G401 (cell line): ENCODE results near the gene CFAP61. TPM values are rescaled to one million over a fixed set of nuclear protein-coding genes. Genes with fewer than 3 reads are reported as not detected.
"Not testable (repeated sequence)": the region's sequence is repeated elsewhere in the genome, so short reads cannot be mapped to it uniquely, and the experiment has no call there.

ENCODE experiments used
- DNase-seq: peaks from one replicate; pipeline ENCODE4 v3.0.0-alpha.2; 2015; ENCODE audit warnings: low spot score
- in situ Hi-C: cut with HindIII; loops from 2 replicates; pipeline ENCODE4 v1.10.0; 2016; ENCODE audit warnings: low sequenced_read_pairs, mixed read lengths
- total RNA-seq: library from RNA; depleted of rRNA; stranded (reverse); fragments of >200 nt; shearing (Covaris generic); gene quantifications from 2 replicates; pipeline ENCODE4 v1.2.3, GENCODE V29; 2014

The CFAP61 gene
- total RNA-seq, 1 experiment from 2014 or later = not detected

DNA sequence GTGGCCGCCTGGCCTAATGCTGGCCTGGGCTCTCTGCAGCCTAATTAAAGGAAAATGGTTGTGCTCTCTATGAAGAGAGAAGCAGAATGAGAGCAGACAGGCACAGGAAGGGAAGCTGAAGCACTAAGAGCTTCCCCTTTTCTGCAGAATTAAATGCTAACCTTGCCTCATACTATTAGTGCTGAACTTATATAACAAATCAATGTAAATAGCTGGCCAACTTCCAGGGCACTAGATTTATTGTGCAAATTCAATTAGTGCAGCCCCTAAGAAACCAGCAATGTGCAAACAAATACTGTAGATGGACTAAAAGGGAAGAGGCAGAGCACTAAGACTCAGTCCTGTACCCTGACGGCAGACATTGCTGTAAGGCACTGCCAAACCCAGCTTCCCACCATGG, 279.5 kb downstream of the CFAP61 start:
- in situ Hi-C loops = no loop called here
- no peak for DNase-seq

DNA sequence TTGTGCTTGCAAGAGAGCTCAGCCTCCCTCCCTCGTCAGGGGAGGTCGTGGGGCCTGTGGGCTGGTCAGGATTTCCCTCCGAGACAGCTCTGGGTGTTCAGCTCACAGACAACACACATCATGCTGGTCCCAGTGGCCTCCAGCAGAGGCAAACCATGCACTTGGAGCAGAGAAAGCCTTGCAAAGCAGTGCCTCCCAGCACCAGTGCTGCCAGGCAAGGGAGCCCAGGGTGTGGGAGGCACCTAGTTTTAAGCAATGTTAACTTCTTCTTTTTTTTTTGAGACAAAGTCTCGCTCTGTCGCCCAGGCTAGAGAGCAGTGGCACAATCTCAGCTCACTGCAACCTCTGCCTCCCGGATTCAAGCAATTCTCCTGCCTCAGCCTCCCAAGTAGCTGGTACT, 281.5 kb downstream of the CFAP61 start:
- DNase-seq = no peak
- in situ Hi-C loops = no loop called here

DNA sequence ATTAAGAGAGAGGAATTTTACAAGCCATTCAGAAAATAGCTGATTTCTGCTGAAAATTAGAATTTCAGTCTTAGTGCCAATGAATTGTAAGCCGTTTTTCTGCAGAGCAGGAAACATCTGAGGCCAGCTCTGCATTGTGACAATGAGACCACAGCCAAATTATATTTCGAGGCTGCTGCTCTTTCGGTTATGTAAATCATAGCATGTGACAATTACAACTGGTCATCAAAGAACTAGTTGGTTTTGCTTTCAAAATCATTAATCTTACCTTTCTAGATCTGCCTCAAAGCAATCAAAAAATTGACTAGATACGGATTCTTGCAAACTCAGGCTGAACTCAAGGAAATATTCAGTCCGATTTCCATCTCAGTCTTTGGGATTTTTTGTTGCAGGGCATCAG, 282.2 kb downstream of the CFAP61 start:
- DNase-seq = no peak
- in situ Hi-C loops = no loop called here

DNA sequence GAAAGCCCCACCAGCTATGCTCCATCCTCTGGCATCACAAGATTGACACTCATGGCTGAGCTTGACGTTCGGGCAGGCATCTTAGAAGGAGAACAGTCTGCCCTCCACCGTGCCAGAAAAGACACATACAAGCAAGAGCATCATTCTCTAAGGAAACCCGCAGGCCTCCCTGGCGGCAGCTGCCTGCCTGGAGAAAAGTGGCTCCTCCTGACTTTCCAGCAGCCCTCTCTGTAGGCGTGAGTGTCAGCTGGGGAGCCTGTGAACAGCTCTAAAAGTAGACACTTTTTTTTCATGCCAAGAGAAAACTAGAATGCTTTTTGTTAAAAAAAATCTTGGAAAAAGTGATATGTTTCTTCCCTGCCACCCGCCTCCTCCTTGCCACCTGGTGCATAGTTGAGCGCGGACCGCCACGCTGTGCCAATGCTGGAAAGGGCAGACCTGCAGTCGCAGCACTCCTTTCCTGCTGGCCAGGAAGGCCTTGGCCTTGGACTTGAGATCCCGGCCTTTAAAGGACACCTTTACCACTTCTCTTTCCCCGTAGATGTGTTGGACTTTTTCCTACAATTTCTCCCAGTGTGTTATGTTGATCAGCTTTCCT, 285.9 kb downstream of the CFAP61 start:
- in situ Hi-C loops = no loop called here
- peak; percentile 57 for DNase-seq

DNA sequence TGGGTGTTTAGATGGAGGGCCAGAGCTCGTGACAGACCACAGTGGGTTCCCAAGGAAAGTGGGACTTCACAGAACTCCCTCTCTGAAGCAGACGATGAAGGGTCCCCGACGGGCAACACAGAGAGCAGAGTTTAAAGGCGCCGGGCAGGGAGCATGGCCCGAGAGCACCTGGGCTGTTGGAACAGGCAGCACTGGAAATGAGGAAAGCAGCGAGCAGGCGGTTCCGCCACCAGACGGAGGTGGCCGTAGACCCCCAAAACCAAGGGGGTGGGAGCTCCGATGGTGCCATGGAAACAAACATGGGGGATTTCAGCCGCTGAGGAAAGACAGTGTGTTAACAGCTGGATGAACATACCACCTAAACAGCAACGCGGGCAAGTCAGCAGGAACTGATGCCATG, 288.1 kb downstream of the CFAP61 start:
- in situ Hi-C loops = no loop called here
- DNase-seq = no peak

DNA sequence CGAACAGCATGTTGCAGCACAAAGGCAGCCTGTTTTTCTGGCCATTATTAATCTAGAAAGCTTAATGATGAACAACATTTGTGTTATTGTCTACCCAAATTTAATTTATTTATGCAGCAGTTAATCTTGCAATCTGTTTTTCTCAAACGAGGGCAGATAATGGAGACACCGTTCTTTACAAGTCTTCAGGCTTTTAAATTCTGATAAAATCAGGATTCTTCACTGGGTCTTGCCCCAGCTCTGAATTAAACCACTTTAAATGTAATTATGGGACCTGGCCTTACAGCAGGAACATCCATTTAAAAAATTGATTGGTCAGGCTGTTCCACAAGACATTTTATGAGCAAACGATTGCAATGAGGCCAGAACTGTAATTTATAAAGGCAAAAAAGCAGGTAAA, 289.0 kb downstream of the CFAP61 start:
- in situ Hi-C loops = no loop called here
- DNase-seq = no peak

DNA sequence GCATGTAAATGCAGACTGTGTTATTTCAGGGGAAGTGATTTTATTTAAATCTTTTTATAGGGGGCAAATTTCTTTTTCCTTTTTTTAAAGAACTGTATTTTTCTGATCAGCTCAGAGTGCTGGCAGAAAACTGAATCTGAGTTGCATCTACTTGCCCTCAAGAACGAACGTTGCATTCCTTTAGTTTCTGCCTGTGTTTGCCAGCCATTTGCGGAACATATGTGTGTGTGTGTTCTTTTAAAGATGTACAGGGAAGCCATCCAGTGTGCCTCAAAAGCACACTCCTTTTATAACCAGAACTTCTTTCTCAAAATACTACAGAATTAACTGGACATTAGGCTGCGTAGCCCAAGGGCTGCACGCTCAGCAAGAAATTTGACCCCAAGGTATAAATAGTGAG, 289.7 kb downstream of the CFAP61 start:
- in situ Hi-C loops = no loop called here

DNA sequence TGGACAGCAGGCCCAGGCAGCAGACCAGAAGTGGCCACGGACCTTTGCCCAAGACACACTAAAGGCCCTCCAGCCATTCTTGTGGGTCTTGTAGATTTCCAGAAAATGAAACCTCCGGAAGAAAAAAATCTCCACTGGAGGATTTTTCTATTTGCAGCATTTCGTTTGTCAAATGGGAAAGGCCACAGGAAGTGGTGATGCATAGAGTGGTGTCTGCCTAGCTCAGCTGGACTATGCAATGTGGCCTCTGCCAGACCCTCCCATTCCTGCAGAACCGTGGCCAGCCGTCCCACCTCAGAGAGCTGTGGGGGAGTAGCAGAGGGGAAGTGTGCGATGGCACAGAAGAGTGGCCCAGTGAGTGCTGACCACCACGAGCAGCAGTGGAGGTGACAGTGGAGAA, 291.6 kb downstream of the CFAP61 start:
- DNase-seq = no peak
- in situ Hi-C loops = no loop called here

More for the DNA sequence above, 289.7 kb downstream of the CFAP61 start:
- DNase-seq = no peak

DNA sequence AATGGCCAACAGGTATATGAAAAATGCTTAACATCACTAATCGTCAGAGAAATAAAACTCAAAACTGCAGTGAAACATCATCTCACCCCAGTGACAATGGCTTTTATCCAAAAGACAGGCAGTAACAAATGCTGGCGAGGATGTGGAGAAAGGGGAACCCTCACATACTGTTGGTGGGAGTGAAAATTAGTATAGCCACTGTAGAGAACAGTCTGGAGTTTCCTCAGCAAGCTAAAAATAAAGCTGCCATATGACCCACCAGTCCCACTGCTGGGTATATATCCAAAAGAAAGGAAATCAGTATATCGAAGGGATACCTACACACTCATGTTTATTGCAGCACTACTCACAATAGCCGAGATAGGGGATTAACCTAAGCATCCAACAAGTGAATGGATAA, 292.1 kb downstream of the CFAP61 start:
- no peak for DNase-seq
- in situ Hi-C loops = no loop called here

DNA sequence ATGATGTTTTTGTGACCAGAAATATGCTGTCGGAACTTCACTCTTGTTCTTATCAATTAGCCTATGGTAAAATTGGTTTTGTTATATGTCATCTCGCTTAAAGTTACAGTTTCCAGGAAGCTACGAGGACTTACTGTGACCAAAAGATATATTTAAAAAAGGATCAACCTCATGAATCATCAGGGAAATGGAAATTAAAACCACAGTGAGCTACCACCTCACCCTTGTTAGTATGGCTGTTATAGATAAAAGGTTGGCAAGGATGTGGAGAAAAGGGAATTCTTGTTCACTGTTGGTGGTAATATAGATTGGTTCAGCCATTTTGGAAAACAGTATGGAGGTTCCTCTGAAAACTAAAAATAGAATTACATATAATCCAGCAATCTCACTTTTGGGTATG, 301.2 kb downstream of the CFAP61 start:
- in situ Hi-C loops = no loop called here
- no peak for DNase-seq

DNA sequence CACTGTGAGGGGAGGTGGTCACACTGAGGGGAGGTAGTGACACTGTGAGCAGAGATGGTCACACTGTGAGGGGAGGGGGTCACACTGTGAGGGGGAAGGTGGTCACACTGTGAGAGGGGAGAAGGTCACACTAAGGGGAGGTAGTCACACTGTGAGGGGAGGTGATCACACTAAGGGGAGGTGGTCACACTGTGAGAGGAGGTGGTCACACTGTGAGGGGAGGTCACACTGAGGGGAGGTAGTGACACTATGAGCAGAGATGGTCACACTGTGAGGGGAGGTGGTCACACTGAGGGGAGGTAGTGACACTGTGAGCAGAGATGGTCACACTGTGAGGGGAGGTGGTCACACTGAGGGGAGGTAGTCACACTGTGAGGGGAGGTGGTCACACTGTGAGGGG, 303.2 kb downstream of the CFAP61 start:
- DNase-seq, in situ Hi-C loops: not testable (repeated sequence)

DNA sequence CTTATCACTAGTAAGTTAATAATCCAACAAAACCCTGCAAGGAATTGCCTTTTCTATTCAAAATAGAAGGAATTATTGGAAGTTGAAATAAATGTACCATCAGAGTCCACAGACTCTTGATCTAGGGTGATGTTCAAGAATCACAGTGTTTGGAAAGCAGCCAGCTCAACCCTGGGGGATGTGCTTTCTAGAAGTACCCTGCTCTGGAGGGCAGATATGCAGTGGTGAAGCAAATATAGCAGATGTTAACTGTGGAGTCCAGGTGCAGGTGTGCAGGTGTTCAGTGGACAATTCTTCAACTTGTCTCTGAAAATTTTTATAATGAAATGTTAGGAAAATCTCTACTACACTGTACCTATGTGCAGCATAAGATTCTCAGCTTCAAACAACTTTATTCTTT, 306.5 kb downstream of the CFAP61 start:
- DNase-seq = no peak
- in situ Hi-C loops = no loop called here

DNA sequence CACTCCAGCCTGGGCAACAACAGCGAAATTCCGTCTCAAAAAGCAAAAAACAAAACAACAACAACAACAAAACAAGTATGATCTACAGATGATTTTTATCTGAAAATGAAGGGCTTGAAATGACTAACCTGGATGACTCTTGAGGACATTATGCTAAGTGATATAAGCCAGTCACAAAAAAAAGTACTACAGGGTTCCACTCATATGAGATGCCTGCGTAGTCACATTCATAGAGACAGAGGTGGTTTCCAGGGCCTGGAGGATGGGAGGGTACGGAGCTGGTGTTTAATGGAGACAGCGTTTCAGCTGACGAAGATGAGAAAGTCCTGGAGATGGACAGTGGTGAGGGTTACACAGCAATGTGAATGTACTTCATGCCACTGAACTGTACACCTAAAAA, 307.3 kb downstream of the CFAP61 start:
- DNase-seq = peak; percentile 22
- in situ Hi-C loops = no loop called here

DNA sequence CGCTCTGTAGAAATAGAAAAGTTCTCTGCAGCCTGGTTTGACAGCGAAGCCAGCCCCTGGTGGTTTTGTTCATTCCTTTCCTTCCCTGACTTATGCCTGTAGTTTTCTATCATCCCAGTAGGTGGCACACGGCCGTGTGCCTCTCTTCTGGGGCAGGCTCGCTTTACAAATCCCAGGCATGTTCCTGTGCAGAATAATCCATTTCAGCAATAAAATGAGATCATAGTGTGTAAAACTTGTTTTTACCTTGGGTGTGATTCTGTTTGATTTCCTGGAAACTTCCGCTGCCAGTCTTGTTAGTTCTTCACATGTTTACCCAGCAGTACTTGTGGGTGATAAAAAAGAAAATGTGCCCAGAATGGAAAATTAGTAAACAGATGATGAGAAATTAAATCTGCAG, 308.1 kb downstream of the CFAP61 start:
- DNase-seq = peak; percentile 87
- in situ Hi-C loops = no loop called here

DNA sequence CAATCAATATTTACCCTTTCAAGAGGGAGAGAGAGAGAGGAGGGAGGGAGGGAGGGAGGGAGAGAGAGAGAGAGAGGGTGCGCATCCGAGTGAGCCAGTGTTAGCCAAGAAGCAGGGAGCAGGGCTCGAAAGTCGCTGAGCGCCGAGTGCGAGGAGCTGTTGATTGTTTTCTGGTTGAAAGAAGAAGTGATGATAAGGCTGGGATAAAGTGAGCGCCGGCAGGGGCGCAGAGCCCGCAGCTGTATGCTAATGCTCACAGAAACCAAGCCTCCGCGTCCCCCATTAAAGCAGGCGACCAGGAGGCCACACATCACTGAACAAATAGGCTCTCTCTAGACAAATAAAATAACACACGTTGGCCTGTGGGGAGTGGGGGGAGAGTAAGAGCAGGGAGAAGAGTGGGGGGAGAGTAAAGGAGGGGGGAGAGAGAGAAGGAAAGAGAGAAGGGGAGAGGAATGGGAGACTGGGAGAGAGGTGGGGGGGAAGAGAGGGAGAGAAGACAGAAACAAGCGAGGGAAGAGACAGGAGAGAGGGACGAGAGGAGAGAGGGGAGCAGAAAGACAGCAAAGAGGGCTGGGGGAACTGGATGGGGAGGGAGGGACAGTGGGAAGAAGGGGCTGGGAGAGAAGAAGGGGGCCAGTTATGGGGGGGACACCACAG, 310.6 kb downstream of the CFAP61 start:
- peak; percentile 81 for DNase-seq
- in situ Hi-C loops = no loop called here

DNA sequence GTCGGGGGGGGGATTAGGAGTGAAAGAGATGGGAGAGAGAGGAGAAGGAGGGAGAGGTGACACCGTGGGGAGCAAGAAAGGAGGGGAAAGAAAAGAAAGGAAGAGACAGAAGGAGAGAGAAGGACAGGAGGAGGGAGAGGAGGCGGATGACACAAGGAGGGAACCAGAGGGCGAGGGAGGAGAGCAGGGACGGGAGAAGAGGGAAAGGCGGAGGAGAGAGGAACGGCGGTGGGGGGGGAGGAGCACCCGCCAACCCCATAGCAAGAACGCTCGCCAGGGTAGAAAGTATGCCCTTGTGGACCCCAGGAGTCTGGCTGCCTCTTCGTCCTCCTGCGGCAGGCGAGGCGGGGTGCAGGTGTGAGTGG, 311.1 kb downstream of the CFAP61 start:
- peak; percentile 69 for DNase-seq
- in situ Hi-C loops = no loop called here

DNA sequence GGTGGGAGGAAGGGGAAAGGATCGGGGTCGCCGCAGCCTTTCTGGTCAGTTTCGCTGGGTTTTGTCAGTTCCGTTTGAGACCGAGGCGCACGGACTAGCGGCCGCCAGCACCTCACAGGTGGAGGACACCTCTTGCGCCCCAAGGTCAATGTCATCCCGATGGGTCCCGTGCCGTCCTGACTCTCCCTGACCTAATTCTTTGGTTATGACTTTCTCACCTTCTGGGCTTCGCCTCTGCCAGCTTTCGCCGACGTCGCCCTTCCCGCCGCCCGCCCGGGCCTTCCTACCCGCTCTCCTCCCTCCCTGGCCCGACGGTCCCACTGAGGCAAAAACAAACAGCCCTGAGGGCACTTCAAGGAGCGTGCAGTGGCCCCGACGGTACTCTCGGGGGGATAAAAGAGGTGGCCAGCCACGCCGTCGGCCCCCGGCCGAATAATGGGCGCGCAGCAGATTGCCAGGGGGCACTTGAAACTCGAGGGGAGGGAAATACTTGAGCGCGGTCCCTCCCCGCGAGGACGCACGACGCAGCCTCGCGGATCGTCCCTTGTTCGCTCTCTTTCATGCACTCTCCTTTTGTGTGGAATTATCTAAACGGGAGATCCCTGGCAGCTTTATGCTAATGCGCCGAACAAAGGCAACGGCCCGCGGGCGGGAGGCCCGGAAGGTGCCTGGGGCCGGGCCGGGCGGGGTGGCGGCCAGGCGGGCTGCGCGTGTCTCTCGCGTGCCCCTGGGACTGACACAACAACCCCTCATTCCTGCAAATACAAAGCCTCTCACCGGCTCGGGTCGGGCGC, 311.7 kb downstream of the CFAP61 start:
- no peak for DNase-seq
- in situ Hi-C loops = no loop called here

DNA sequence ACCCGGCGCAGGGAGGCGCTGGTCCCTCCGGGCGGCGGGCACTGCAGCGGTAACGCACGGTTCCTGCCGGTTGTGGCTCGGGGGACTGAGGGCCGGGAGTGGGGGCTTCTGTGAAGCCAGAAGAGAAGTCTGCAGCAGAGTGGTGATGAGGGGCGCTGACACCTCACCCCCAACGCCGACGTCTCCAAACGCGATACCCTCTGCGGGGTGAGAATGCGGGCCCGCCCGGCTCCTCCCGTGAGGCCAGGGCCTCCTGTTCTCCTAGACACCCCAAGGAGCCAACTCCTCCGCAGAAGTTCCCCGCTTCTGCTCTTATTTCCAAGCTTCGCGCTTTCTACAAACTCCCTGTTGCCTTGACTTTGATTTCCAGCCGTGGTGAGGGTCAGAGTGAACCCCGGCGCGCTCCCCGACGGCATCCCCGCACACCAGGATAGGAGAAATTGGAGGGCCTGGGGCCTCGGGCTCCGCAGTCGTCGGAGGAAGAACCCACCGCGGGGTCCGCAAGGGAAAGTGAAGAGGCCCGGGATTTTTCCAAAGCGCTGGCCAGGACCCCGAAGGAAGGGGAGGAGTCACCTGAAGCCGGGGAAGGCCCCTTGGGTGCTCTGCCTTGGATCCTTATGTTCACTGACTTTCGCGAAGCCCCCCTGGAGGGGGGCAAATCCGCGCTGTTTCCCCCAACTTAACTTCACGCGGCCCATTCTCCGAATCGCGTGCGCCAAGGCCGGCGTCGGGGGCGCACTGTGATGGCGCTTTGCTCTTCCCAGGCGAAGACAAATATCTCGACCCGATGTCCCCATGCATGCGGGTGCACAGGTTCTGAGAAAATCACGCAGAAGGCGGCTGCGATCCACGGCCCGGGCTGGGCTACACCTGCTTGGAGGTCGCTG, 312.5 kb downstream of the CFAP61 start:
- in situ Hi-C loops = no loop called here
- no peak for DNase-seq

DNA sequence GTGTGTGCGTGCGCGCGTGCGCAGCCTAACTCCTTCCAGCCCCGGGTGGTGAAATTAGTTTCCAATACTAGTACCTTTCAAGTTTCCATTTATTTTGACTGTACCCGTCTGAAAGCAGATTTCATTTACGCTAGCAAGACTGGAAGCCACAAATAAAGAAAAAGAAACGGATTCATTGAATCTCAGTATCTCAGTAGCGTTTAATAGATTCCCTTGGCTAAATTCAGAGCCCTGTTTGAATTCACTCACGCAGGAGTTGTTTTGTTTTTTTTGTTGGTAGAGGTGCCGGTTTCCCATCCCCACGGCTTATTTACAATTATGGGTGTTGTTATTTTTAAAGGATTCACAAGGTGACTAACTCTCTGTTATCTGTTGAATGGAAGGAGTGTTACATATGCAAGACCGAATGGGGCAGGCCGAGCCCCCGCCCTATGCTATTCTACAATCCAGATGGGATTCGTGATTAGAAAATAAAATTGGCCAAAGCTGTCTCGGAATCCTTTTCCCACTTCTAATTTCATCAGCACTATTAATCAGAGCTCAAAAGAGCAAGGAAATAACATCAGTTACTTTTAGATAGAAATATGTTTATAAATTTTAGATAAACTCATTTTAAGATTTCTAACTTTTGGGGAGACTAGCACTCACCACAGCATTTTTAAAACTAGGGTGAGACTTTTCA, 313.3 kb downstream of the CFAP61 start:
- DNase-seq = peak; percentile 22
- in situ Hi-C loops = no loop called here
